CD4-positive, CD25-positive, alpha-beta regulatory T cell (primary cell): ENCODE measurements around the gene ABCC11. TPM values are rescaled to one million over a fixed set of nuclear protein-coding genes. Genes with fewer than 3 reads are reported as not detected.
A peak's percentile ranks its signal among the peaks of the same experiment; 100 is the strongest.

ENCODE experiments used
- ATAC-seq, 2 donors: fragments of 150-1000 bp; cut with Tn5 transposase; one replicate each; pipeline ENCODE4 v1.10.0; 2021; ENCODE audit warnings: low read depth in 2 of 2, moderate number of reproducible peaks in 2 of 2, moderate library complexity in 1 of 2
- DNase-seq, 3 donors: peaks; one replicate each; pipeline versions ENCODE4 v3.0.0 to v3.0.0-alpha.2; 2012 to 2022; ENCODE audit warnings: mixed read lengths in 1 of 3
- H3K27ac ChIP-seq: one replicate; pipeline ENCODE4 v1.7.0; 2013; ENCODE audit warnings: mild to moderate bottlenecking, low read length; ENCODE audit not compliant: insufficient read depth, poor library complexity, severe bottlenecking
- H3K27me3 ChIP-seq: one replicate; pipeline ENCODE4 v1.7.0; 2013; ENCODE audit warnings: low read length; ENCODE audit not compliant: control insufficient read depth, insufficient read depth
- H3K36me3 ChIP-seq: one replicate; pipeline ENCODE4 v1.7.0; 2013; ENCODE audit warnings: mild to moderate bottlenecking, low read length, moderate library complexity; ENCODE audit not compliant: control insufficient read depth, insufficient read depth
- H3K4me1 ChIP-seq: 2 replicates; pipeline ENCODE4 v1.7.0; 2013; ENCODE audit warnings: mild to moderate bottlenecking, low read length; ENCODE audit not compliant: insufficient read depth, control insufficient read depth, poor library complexity, severe bottlenecking
- H3K4me3 ChIP-seq: one replicate; pipeline ENCODE4 v1.7.0; 2013; ENCODE audit warnings: low read depth, mild to moderate bottlenecking, low read length, moderate library complexity
- H3K9me3 ChIP-seq, 2 experiments: 1 replicate in 1 of 2; 2 replicates in 1 of 2; pipeline ENCODE4 v1.7.0; 2013; ENCODE audit warnings: low read length in 2 of 2, mild to moderate bottlenecking in 1 of 2, moderate library complexity in 1 of 2; ENCODE audit not compliant: control insufficient read depth in 2 of 2
- H3K27ac Mint-ChIP-seq, 3 donors: one replicate each; pipeline ENCODE4 v1.8.0; 2020 to 2022; ENCODE audit warnings: mild to moderate bottlenecking in 3 of 3, mixed read lengths in 3 of 3, moderate library complexity in 2 of 3
- H3K27me3 Mint-ChIP-seq: one replicate; pipeline ENCODE4 v1.8.0; 2022; ENCODE audit warnings: mild to moderate bottlenecking, mixed read lengths
- H3K36me3 Mint-ChIP-seq: one replicate; pipeline ENCODE4 v1.8.0; 2020; ENCODE audit warnings: mixed read lengths
- H3K4me1 Mint-ChIP-seq, 4 donors: one replicate each; pipeline ENCODE4 v1.8.0; 2020 to 2022; ENCODE audit warnings: mixed read lengths in 4 of 4, mild to moderate bottlenecking in 1 of 4
- H3K4me3 Mint-ChIP-seq, 4 donors: one replicate each; pipeline ENCODE4 v1.8.0; 2020 to 2022; ENCODE audit warnings: mild to moderate bottlenecking in 4 of 4, mixed read lengths in 4 of 4, moderate library complexity in 3 of 4
- H3K9me3 Mint-ChIP-seq, 7 donors: one replicate each; pipeline ENCODE4 v1.8.0; 2020 to 2022; ENCODE audit warnings: mixed read lengths in 7 of 7, mild to moderate bottlenecking in 3 of 7, moderate library complexity in 2 of 7
- polyA plus RNA-seq, 4 donors: library from polyadenylated mRNA; unstranded; fragments of 300-500 nt; fragmentation: Illumina TruSeq; gene quantifications; one replicate each; pipeline ENCODE4 v1.2.3, GENCODE V29; 2021
- total RNA-seq: library from RNA; stranded (reverse); gene quantifications from one replicate; pipeline ENCODE4 v1.2.3, GENCODE V29; 2022

ABCC11 gene
- total and polyA plus RNA-seq, 5 donors from 2014 or later = 0.13 to 0.30 TPM; not detected in 3

DNA sequence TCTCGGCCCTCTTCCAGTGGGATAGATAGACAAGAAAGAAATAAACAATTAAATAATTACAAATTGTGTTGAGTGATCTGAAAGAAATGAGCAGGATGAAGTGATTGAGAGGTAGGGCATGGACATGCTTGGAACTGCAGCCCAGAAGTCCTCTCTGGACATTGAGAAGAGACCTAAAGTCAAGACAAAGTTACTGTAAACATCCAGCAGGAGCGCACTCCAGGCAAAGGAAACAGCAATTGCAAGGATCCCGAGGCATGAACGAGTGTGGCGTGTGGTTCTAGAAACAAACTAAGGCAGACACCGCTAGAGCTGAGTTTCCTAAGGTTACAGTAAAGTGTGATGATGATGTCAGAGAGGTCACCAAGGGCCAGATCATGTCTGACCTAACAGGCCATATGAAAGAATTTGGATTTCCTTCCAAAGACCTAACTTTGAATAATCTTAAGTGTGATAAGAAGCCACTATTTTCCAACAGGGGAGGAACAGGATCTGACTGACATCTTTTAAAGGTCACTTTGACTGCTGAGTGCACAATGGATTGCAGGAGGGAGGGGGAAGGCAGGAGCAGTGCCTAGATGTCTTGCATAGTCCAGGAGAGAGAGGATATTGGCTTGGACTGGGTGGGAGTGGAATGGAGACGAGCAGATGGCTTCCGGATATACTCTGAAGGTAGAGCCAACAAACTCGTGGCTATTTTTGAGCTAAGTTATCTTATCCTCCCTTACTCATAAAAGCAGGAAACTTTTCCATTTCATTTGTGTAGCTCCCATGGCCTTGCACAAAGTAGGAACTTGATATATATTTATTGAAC, 110.6 kb downstream of the ABCC11 start:
- no peak overlapping the region for H3K27ac Mint-ChIP-seq
- no peaks in the 10 kb centered on the region for H3K36me3 Mint-ChIP-seq
- no peak overlapping the region for H3K4me3 Mint-ChIP-seq
- Histone ChIP-seq H3K36me3 (no peaks in the 10 kb centered on the region), H3K27me3 (no peaks in the 10 kb centered on the region), H3K9me3 (no peaks in the 10 kb centered on the region), H3K4me3 (no peak overlapping the region), H3K4me1 (no peaks in the 10 kb centered on the region), H3K27ac (no peak overlapping the region)
- H3K9me3 Mint-ChIP-seq = peaks cover 0 to 2% (median 0%) of the 10 kb centered on the region in 7 donors
- H3K4me1 Mint-ChIP-seq = no peaks in the 10 kb centered on the region
- ATAC-seq (no peak), DNase-seq (no peak)
- peaks cover 5% of the 10 kb centered on the region for H3K27me3 Mint-ChIP-seq

DNA sequence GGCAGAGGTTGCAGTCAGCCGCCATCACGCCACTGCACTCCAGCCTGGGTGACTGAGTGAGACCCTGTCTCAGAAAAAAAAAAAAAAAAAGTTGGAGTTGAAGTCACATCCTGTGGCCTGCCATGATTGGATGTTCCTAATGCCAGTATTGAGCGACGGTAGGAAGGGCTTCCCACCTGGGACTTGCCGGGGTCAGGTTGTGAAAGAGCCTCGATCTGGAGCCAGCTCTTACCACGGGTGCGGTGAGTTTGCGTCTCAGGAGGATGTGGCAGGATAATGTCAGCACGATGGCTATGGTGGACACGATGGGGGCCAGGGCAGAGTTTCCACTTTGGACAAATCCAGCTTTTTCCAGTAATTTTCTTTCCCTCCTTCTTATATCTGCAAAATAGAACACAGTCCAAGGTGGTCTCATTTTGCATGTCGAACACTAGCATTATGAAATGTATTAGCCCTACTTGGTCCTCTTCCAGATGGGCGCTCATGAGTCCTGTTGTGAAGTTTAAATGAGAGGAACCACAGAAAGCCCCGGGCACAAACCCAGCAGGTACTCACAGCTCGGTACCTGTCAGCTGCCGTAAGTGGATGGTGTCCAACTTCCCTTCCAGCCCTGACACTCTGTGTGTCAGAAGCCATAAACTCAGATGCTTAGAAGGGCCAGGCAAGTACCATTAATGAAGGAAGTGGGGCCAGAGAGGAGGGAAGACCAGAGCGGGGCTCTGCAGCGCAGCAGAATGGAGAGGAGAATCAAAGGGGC, 113.7 kb downstream of the ABCC11 start:
- Mint-ChIP-seq H3K27ac (peak overlapping the region in 1 of 3 donors; percentile 34), H3K27me3 (peaks cover 20% of the 10 kb centered on the region), H3K9me3 (no peaks in the 10 kb centered on the region), H3K4me1 (no peaks in the 10 kb centered on the region), H3K4me3 (no peak overlapping the region), H3K36me3 (no peaks in the 10 kb centered on the region)
- no peak for ATAC-seq
- no peak for DNase-seq
- H3K27ac ChIP-seq = no peak overlapping the region
- H3K9me3 ChIP-seq = no peaks in the 10 kb centered on the region
- no peak overlapping the region for H3K4me3 ChIP-seq
- no peaks in the 10 kb centered on the region for H3K36me3 ChIP-seq
- H3K27me3 ChIP-seq = peaks cover 3% of the 10 kb centered on the region
- H3K4me1 ChIP-seq = no peaks in the 10 kb centered on the region

DNA sequence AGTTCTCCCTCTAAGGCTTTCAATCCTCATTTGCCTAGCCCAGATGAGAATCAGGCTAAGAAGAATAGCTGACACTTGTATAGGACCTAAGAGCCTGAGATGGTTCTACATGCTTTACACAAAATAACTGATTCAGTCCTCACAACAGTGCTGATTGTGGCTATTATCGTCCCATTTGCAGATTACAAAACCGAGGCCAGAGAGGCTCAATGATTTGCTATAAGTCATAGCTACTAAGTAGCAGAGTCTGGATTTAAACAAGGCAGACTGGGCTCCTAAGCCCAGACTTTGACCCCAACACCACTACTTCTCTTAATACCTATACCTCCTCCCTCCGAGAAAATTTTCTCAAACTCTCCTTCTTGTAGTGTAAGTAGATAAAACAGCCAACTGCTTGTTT, 114.6 kb downstream of the ABCC11 start:
- DNase-seq (no peak), ATAC-seq (no peak)
- Mint-ChIP-seq H3K4me1 (no peaks in the 10 kb centered on the region), H3K36me3 (no peaks in the 10 kb centered on the region), H3K4me3 (no peak overlapping the region), H3K27me3 (peaks cover 20% of the 10 kb centered on the region), H3K27ac (no peak overlapping the region), H3K9me3 (no peaks in the 10 kb centered on the region)
- Histone ChIP-seq H3K4me1 (no peaks in the 10 kb centered on the region), H3K27me3 (peaks cover 3% of the 10 kb centered on the region), H3K9me3 (no peaks in the 10 kb centered on the region), H3K36me3 (no peaks in the 10 kb centered on the region), H3K4me3 (no peak overlapping the region), H3K27ac (no peak overlapping the region)

DNA sequence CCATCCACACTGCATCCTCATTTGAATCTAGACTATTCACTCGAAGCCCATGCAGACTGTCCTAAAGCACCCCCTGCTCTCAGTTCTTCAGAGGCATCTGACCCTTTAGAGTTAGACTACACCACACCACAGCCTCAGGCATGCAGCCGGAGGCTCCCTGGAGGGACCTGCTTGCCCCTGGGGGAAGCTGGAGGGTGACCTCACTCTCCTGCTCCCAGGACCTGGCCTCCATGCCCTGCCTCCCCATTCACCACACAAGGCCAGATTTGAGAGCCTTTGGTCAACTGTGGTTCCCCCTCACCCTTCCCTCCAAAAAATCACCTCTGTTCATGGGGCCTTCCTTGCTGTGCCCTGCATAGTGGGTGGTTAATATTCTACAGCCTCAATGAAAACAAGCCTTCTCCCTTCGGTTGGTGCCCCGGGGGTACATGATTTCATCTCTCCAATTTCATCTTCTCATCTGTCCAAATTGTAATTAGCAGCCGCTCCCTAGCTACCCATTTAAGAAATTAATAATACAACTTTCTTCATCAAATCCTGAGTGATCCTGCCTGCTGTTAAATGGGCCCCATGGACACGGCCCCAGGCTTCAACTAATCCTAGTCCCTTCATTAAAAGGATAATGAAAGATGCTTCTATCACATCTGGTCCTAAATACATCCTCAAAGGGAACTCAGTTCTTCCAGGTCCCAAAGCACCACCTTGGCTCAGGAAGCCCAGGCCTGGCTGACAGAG, 116.0 kb downstream of the ABCC11 start:
- Histone ChIP-seq H3K27me3 (peaks cover 3% of the 10 kb centered on the region), H3K4me1 (no peaks in the 10 kb centered on the region), H3K9me3 (no peaks in the 10 kb centered on the region), H3K4me3 (no peak overlapping the region), H3K27ac (no peak overlapping the region), H3K36me3 (no peaks in the 10 kb centered on the region)
- Mint-ChIP-seq H3K9me3 (peaks cover 0 to 1% (median 0%) of the 10 kb centered on the region in 7 donors), H3K4me1 (no peaks in the 10 kb centered on the region), H3K36me3 (no peaks in the 10 kb centered on the region), H3K4me3 (no peak overlapping the region), H3K27me3 (peaks cover 20% of the 10 kb centered on the region), H3K27ac (no peak overlapping the region)
- DNase-seq (no peak), ATAC-seq (no peak)

GRCh38 chr16:48129926-48130325, 117.4 kb downstream of the ABCC11 start:
- H3K4me1 Mint-ChIP-seq = no peaks in the 10 kb centered on the region
- DNase-seq = no peak
- Histone ChIP-seq H3K4me1 (no peaks in the 10 kb centered on the region), H3K27ac (no peak overlapping the region), H3K36me3 (no peaks in the 10 kb centered on the region), H3K27me3 (peaks cover 3% of the 10 kb centered on the region), H3K4me3 (no peak overlapping the region), H3K9me3 (no peaks in the 10 kb centered on the region)
- no peak for ATAC-seq
- peaks cover 0 to 1% (median 0%) of the 10 kb centered on the region in 7 donors for H3K9me3 Mint-ChIP-seq
- H3K4me3 Mint-ChIP-seq = no peak overlapping the region
- no peaks in the 10 kb centered on the region for H3K36me3 Mint-ChIP-seq
- H3K27me3 Mint-ChIP-seq = peaks cover 27% of the 10 kb centered on the region
- H3K27ac Mint-ChIP-seq = no peak overlapping the region

DNA sequence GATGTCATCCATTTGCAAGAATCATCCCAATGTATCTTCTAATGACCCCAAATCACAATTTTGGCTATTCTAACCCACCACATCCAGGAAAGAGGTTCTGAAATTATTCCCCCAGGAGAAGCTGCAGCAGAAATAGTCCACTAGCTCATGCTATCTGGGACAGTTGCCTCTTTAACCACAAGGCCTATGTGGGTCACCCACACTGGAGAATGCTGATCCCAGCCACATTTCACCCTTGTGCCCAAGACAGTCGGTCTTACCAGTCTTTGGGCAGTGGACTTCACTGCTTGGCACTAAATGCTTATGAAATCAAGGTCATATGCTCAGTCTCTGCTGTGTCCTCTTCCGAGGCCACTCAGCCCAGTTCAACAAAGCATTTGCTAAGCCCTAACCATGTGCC, 118.6 kb downstream of the ABCC11 start:
- H3K27me3 Mint-ChIP-seq = peaks cover 27% of the 10 kb centered on the region
- H3K4me1 Mint-ChIP-seq = no peaks in the 10 kb centered on the region
- peaks cover 3% of the 10 kb centered on the region for H3K27me3 ChIP-seq
- no peak overlapping the region for H3K27ac ChIP-seq
- no peak overlapping the region for H3K27ac Mint-ChIP-seq
- ATAC-seq (no peak), DNase-seq (no peak)
- H3K9me3 ChIP-seq = no peaks in the 10 kb centered on the region
- H3K4me3 ChIP-seq = no peak overlapping the region
- peaks cover 0 to 1% (median 0%) of the 10 kb centered on the region in 7 donors for H3K9me3 Mint-ChIP-seq
- no peaks in the 10 kb centered on the region for H3K36me3 Mint-ChIP-seq
- no peaks in the 10 kb centered on the region for H3K36me3 ChIP-seq
- no peaks in the 10 kb centered on the region for H3K4me1 ChIP-seq
- H3K4me3 Mint-ChIP-seq = no peak overlapping the region

GRCh38 chr16:48126801-48127644, 120.3 kb downstream of the ABCC11 start:
- Histone ChIP-seq H3K4me1 (no peaks in the 10 kb centered on the region), H3K9me3 (no peaks in the 10 kb centered on the region), H3K4me3 (no peak overlapping the region), H3K27ac (no peak overlapping the region), H3K27me3 (peaks cover 3% of the 10 kb centered on the region), H3K36me3 (no peaks in the 10 kb centered on the region)
- no peaks in the 10 kb centered on the region for H3K36me3 Mint-ChIP-seq
- no peak overlapping the region for H3K27ac Mint-ChIP-seq
- H3K4me3 Mint-ChIP-seq = no peak overlapping the region
- ATAC-seq = no peak
- peaks cover 0 to 1% (median 0%) of the 10 kb centered on the region in 7 donors for H3K9me3 Mint-ChIP-seq
- no peaks in the 10 kb centered on the region for H3K4me1 Mint-ChIP-seq
- no peak for DNase-seq
- H3K27me3 Mint-ChIP-seq = peaks cover 22% of the 10 kb centered on the region
